DND-41 (cell line): ENCODE measurements around the gene MAPKBP1.

Experiments
- EZH2 ChIP-seq: IDR thresholded peaks from 3 replicates; pipeline ENCODE4 v1.6.1; 2012; ENCODE audit warnings: borderline replicate concordance, low read depth, mild to moderate bottlenecking, moderate library complexity, low read length, inconsistent platforms; ENCODE audit not compliant: severe bottlenecking
- TF ChIP-seq, protein P1 (sequence below): IDR thresholded peaks from 2 replicates; pipeline ENCODE4 v1.5.1; 2012; ENCODE audit warnings: borderline replicate concordance, low read length, moderate library complexity, mild to moderate bottlenecking; ENCODE audit not compliant: poor library complexity, severe bottlenecking; ENCODE audit errors: extremely low read depth

DNA sequence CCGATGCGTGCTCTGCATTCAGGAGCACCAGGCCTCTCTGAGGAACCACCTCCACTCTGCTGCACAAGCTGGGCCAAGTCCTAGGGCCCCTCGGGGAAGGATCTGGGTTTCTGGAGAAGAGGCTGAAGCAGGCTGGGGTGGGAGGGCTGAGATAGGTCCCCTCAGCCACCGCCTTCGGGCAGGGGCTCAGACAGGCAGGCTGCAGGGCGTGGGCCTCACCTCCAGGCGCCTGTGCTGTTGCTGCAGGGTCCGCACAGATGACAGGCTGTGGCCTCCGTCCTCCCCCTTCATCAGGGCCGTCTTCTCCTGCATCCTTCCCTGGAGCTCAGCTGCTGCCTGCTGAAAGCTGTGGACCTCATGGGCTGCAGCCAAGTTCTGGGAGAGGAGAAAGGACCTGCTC, 79.5 kb downstream of the MAPKBP1 start:
- TF ChIP-seq, protein P1, sequence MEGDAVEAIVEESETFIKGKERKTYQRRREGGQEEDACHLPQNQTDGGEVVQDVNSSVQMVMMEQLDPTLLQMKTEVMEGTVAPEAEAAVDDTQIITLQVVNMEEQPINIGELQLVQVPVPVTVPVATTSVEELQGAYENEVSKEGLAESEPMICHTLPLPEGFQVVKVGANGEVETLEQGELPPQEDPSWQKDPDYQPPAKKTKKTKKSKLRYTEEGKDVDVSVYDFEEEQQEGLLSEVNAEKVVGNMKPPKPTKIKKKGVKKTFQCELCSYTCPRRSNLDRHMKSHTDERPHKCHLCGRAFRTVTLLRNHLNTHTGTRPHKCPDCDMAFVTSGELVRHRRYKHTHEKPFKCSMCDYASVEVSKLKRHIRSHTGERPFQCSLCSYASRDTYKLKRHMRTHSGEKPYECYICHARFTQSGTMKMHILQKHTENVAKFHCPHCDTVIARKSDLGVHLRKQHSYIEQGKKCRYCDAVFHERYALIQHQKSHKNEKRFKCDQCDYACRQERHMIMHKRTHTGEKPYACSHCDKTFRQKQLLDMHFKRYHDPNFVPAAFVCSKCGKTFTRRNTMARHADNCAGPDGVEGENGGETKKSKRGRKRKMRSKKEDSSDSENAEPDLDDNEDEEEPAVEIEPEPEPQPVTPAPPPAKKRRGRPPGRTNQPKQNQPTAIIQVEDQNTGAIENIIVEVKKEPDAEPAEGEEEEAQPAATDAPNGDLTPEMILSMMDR = no peak
- TF ChIP-seq EZH2 = no peak
